ENCODE data around the gene GLB1L3. TPM values are rescaled to one million over a fixed set of nuclear protein-coding genes. Genes with fewer than 3 reads are reported as not detected.

The GLB1L3 gene
- total RNA-seq, 4 donors from 2014 or later, result 7.5 to 18.5 (median 8.9) TPM

DNA sequence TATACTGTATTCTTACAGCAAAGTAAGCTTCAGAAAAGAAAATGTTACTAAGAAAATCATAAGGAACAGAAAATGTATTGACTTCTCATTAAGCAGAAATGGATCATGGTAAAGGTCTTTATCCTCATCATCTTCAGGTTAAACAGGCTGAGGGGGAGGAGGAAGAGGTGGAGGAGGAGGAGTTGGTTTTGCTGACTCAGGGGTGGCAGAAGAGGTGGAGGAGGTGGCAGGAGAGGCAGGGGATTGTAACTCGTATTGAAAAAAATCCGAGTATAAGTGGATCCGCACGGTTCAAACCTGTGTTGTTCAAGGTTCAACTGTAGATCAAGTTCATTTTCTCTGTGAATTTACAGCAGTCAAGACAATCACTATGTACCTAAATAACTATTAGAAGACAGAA lies 13.0 kb downstream of the GLB1L3 start:
- TF ChIP-seq, protein P1, sequence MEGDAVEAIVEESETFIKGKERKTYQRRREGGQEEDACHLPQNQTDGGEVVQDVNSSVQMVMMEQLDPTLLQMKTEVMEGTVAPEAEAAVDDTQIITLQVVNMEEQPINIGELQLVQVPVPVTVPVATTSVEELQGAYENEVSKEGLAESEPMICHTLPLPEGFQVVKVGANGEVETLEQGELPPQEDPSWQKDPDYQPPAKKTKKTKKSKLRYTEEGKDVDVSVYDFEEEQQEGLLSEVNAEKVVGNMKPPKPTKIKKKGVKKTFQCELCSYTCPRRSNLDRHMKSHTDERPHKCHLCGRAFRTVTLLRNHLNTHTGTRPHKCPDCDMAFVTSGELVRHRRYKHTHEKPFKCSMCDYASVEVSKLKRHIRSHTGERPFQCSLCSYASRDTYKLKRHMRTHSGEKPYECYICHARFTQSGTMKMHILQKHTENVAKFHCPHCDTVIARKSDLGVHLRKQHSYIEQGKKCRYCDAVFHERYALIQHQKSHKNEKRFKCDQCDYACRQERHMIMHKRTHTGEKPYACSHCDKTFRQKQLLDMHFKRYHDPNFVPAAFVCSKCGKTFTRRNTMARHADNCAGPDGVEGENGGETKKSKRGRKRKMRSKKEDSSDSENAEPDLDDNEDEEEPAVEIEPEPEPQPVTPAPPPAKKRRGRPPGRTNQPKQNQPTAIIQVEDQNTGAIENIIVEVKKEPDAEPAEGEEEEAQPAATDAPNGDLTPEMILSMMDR (IDR thresholded peaks at IDR 0.05), result no peak
- no peak for TF ChIP-seq POLR2A (IDR thresholded peaks at IDR 0.05)
- WGBS, 2 donors, result 79 to 85% methylated on average over 4 of the region's 4 CpGs
- intact Hi-C loops (cut with DNase I; ENCODE audit: low total_unique reads), result no loop called here
- DNase-seq (ENCODE audit: low spot score in 2 of 2), result no peak
- H3K4me3 ChIP-seq (ENCODE audit: low read depth, poor library complexity, severe bottlenecking), result no peak overlapping the region

DNA sequence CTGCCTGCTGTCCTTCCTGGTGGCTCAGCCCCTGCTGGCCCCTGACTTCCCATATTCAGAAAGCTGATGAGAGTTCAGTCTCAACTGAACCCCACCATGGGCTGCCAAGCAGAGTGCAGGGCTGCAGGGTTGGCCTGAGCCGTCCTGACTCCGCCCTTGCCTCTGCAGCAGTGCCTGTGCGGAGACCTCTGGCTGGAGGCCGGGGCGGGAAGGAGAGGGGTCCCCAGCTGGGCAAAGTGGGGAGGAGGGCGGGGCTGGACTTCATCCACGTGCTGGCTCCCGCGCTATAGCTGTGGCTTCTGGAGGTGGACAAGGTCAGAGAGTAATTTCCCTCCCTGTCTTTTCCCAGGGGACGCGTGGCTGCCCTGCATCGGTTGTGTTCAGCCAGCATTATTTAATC lies 13.6 kb downstream of the GLB1L3 start:
- TF ChIP-seq, protein P1 (IDR thresholded peaks at IDR 0.05), result no peak
- no peak for TF ChIP-seq POLR2A (IDR thresholded peaks at IDR 0.05)

DNA sequence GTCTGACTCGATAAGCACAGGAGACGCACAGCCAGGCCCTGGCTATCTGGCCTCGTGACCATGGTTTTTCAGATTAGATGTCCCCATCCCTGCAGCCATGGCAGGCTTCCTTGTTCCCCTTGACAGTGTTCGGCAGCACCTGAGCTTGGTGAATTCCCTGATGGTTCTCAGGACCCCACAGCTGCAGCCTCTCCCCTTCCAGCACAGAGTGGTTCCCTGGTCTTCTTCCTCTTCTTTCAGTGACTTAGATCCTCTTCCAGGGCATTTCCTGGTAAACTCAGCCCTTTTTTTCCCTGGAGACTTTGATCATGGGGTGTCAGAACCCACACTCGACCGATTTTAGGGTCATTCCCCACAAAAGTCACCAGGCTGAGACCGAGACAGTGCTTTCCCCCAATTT lies 14.5 kb downstream of the GLB1L3 start:
- no peak overlapping the region for H3K4me3 ChIP-seq (ENCODE audit: low read depth, poor library complexity, severe bottlenecking)
- intact Hi-C loops (cut with DNase I; ENCODE audit: low total_unique reads), result no loop called here
- DNase-seq (ENCODE audit: low spot score in 2 of 2), result peak in 1 of 2 donors; percentile 54
- TF ChIP-seq POLR2A (IDR thresholded peaks at IDR 0.05), result no peak
- TF ChIP-seq, protein P1 (IDR thresholded peaks at IDR 0.05), result no peak
- WGBS, 2 donors, result 87 to 90% methylated on average over 7 of the region's 7 CpGs

More for the DNA sequence above, 13.6 kb downstream of the GLB1L3 start:
- peak in 1 of 2 donors; percentile 84 for DNase-seq (ENCODE audit: low spot score in 2 of 2)
- intact Hi-C loops (cut with DNase I; ENCODE audit: low total_unique reads), result no loop called here
- H3K4me3 ChIP-seq (ENCODE audit: low read depth, poor library complexity, severe bottlenecking), result no peak overlapping the region
- WGBS, 2 donors, result 47 to 60% methylated on average over 9 to 12 of the region's 12 CpGs

DNA sequence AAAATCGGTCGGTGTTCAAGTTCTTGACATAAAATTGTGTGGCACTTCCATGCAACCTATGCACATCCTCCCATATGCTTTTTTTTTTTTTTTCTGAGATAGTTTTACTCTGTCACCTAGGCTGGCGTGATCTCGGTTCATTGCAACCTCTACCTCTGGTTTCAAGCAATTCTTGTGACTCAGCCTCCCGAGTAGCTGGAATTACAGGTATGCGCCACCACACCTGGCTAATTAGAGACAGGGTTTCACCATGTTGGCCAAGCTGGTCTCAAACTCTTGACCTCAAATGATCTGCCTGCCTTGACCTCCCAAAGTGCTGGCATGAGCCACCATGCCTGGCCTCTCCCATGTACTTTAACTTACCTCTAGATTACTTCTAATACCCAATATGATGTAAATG lies 15.0 kb downstream of the GLB1L3 start:
- intact Hi-C loops (cut with DNase I; ENCODE audit: low total_unique reads), result no loop called here
- H3K4me3 ChIP-seq (ENCODE audit: low read depth, poor library complexity, severe bottlenecking), result no peak overlapping the region
- DNase-seq (ENCODE audit: low spot score in 2 of 2), result peak in 1 of 2 donors; percentile 18
- WGBS, 2 donors, result 88 to 92% methylated on average over 6 of the region's 6 CpGs
- TF ChIP-seq, protein P1 (IDR thresholded peaks at IDR 0.05), result no peak
- no peak for TF ChIP-seq POLR2A (IDR thresholded peaks at IDR 0.05)

DNA sequence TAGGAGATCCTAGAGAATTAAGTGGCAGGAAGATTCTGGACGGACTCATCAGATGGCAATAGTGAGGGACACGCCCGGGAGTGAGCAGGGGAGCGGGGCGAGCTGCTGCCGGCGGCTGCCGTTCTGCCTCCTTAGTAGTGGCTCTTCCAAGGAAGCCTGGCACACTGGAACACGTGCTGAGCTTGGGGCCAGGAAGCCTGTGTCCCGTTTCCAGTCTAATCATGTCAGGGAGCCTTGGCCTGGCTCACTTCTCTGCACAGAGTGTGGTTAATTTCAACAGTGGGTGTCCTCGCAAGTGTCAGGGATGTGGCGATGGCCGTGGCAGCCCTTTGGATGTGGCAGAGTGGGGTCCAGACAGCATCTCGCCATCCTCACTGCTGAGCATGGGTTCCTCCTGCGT lies 16.5 kb downstream of the GLB1L3 start:
- peak in 1 of 2 donors; percentile 72 for DNase-seq (ENCODE audit: low spot score in 2 of 2)
- no peak for TF ChIP-seq POLR2A (IDR thresholded peaks at IDR 0.05)
- TF ChIP-seq, protein P1 (IDR thresholded peaks at IDR 0.05), result no peak
- intact Hi-C loops (cut with DNase I; ENCODE audit: low total_unique reads), result no loop called here
- no peak overlapping the region for H3K4me3 ChIP-seq (ENCODE audit: low read depth, poor library complexity, severe bottlenecking)
- WGBS, 2 donors, result 77 to 78% methylated on average over 15 of the region's 15 CpGs

Data from lower leg skin (tissue), 4 donors.